AG10803 (cell line): ENCODE results near the gene CLECL1.
"Not testable (repeated sequence)": the region's sequence is repeated elsewhere in the genome, so short reads cannot be mapped to it uniquely, and the experiment has no call there.

Experiments used
- DNase-seq: peaks from one replicate; pipeline ENCODE4 v3.0.0; 2010; ENCODE audit warnings: low read depth
- H3K4me3 ChIP-seq: 2 replicates; pipeline ENCODE4 v1.5.1; 2011; ENCODE audit warnings: mild to moderate bottlenecking, low read length, control low read depth
- CTCF ChIP-seq: conservative IDR thresholded peaks from 2 replicates; pipeline ENCODE4 v1.5.1; 2011; ENCODE audit warnings: mild to moderate bottlenecking, low read length, control low read depth, inconsistent platforms

CLECL1 gene

GRCh38 chr12:9741726-9742125, 8.8 kb upstream of the CLECL1 start:
- TF ChIP-seq CTCF, result no peak
- no peak overlapping the region for H3K4me3 ChIP-seq
- DNase-seq, result no peak

GRCh38 chr12:9740106-9740750, 7.3 kb upstream of the CLECL1 start:
- TF ChIP-seq CTCF, result no peak
- DNase-seq, result no peak
- peak overlapping the region; percentile 20 for H3K4me3 ChIP-seq

GRCh38 chr12:9739404-9740105, 6.7 kb upstream of the CLECL1 start:
- peak overlapping the region; percentile 20 for H3K4me3 ChIP-seq

GRCh38 chr12:9738905-9739304, 6.0 kb upstream of the CLECL1 start:
- DNase-seq, H3K4me3 ChIP-seq: not testable (repeated sequence)

More at GRCh38 chr12:9739404-9740105, 6.7 kb upstream of the CLECL1 start:
- DNase-seq, result not testable (repeated sequence)

- H3K4me3 ChIP-seq, result no peak overlapping the region
- TF ChIP-seq CTCF, result no peak
- DNase-seq, result no peak
Observed at GRCh38 chr12:9736936-9737705, 4.2 kb upstream of the CLECL1 start.

- H3K4me3 ChIP-seq, result no peak overlapping the region
- TF ChIP-seq CTCF, result no peak
Observed at GRCh38 chr12:9735601-9736000, 2.7 kb upstream of the CLECL1 start.

GRCh38 chr12:9731797-9732196, 1.1 kb downstream of the CLECL1 start:
- TF ChIP-seq CTCF, result no peak
- no peak for DNase-seq
- H3K4me3 ChIP-seq, result no peak overlapping the region

More at GRCh38 chr12:9735601-9736000, 2.7 kb upstream of the CLECL1 start:
- no peak for DNase-seq

GRCh38 chr12:9731393-9731792, 1.5 kb downstream of the CLECL1 start:
- no peak overlapping the region for H3K4me3 ChIP-seq
- TF ChIP-seq CTCF, result no peak
- no peak for DNase-seq
